Measurements from ENCODE around the gene TTC17.
"Not testable (repeated sequence)": the region's sequence is repeated elsewhere in the genome, so short reads cannot be mapped to it uniquely, and the experiment has no call there.

The TTC17 gene

GRCh38 chr11:43427971-43428370 lies 69.3 kb downstream of the TTC17 start:
- no peak overlapping the region for H2BK12ac ChIP-seq (ENCODE audit: low read length)
- H3K18ac ChIP-seq (ENCODE audit: low read length) = no peak overlapping the region
- H4K91ac ChIP-seq (ENCODE audit: low read depth, low read length, poor library complexity) = no peak overlapping the region
- no peak overlapping the region for H3K4me3 ChIP-seq (ENCODE audit: low read length in 2 of 2)
- peaks cover 2 to 26% of the 10 kb centered on the region in 2 donors for H3K36me3 ChIP-seq (replicated peaks in 1 of 2; ENCODE audit: control insufficient read depth in 2 of 2, insufficient read depth in 2 of 2, low read length in 2 of 2)
- no peak overlapping the region for H3K27ac ChIP-seq (replicated peaks; ENCODE audit: low read length)
- H2AFZ ChIP-seq (ENCODE audit: low read length) = no peak overlapping the region
- WGBS, 2 donors (ENCODE audit: extremely low coverage in 2 of 2, insufficient read length in 2 of 2, insufficient replicate concordance in 1 of 2) = no CpG with 5 or more reads among the region's 1 CpG
- H2BK120ac ChIP-seq (ENCODE audit: low read depth, low read length) = no peak overlapping the region
- H2BK15ac ChIP-seq (ENCODE audit: low read length) = no peak overlapping the region
- H3K4me1 ChIP-seq (ENCODE audit: control insufficient read depth in 2 of 2, insufficient read depth in 1 of 2, low read depth in 1 of 2, low read length in 2 of 2) = no peaks in the 10 kb centered on the region
- H3K9me3 ChIP-seq (replicated peaks in 1 of 2; ENCODE audit: control insufficient read depth in 2 of 2, insufficient read depth in 1 of 2, low read depth in 1 of 2, low read length in 2 of 2) = no peaks in the 10 kb centered on the region
- DNase-seq (ENCODE audit: low spot score) = no peak
- no peak overlapping the region for H3K23ac ChIP-seq (ENCODE audit: low read depth, low read length, poor library complexity)
- H2BK5ac ChIP-seq (ENCODE audit: low read length) = no peak overlapping the region
- H3K9ac ChIP-seq (ENCODE audit: low read depth, low read length, poor library complexity) = no peak overlapping the region
- no peaks in the 10 kb centered on the region for H3K27me3 ChIP-seq (ENCODE audit: control insufficient read depth in 3 of 3, insufficient read depth in 3 of 3, low read depth in 1 of 3, low read length in 3 of 3)
- H3K14ac ChIP-seq (ENCODE audit: low read length) = no peak overlapping the region
- H2AK5ac ChIP-seq (ENCODE audit: low read depth, low read length) = no peak overlapping the region
- H4K8ac ChIP-seq (ENCODE audit: low read depth, low read length) = no peak overlapping the region
- no peak overlapping the region for H3K4me2 ChIP-seq (ENCODE audit: insufficient read depth, low read length, poor library complexity, severe bottlenecking)
- H3K4ac ChIP-seq (ENCODE audit: low read length) = no peak overlapping the region
- no peaks in the 10 kb centered on the region for H3K79me1 ChIP-seq (ENCODE audit: low read depth, low read length)

GRCh38 chr11:43430916-43431315 lies 72.2 kb downstream of the TTC17 start:
- not testable (repeated sequence) for H3K4me3 ChIP-seq (ENCODE audit: low read length in 2 of 2); H3K9me3 ChIP-seq (replicated peaks in 1 of 2; ENCODE audit: control insufficient read depth in 2 of 2, insufficient read depth in 1 of 2, low read depth in 1 of 2, low read length in 2 of 2); DNase-seq (ENCODE audit: low spot score); H2BK5ac ChIP-seq (ENCODE audit: low read length); H4K8ac ChIP-seq (ENCODE audit: low read depth, low read length); H3K18ac ChIP-seq (ENCODE audit: low read length); H4K91ac ChIP-seq (ENCODE audit: low read depth, low read length, poor library complexity); H3K4me2 ChIP-seq (ENCODE audit: insufficient read depth, low read length, poor library complexity, severe bottlenecking); H2BK120ac ChIP-seq (ENCODE audit: low read depth, low read length); H2BK12ac ChIP-seq (ENCODE audit: low read length); H3K79me1 ChIP-seq (ENCODE audit: low read depth, low read length); H3K27ac ChIP-seq (replicated peaks; ENCODE audit: low read length); H3K4ac ChIP-seq (ENCODE audit: low read length); H3K14ac ChIP-seq (ENCODE audit: low read length); H3K9ac ChIP-seq (ENCODE audit: low read depth, low read length, poor library complexity); H2AFZ ChIP-seq (ENCODE audit: low read length); H2BK15ac ChIP-seq (ENCODE audit: low read length); H3K27me3 ChIP-seq (ENCODE audit: control insufficient read depth in 3 of 3, insufficient read depth in 3 of 3, low read depth in 1 of 3, low read length in 3 of 3); H3K4me1 ChIP-seq (ENCODE audit: control insufficient read depth in 2 of 2, insufficient read depth in 1 of 2, low read depth in 1 of 2, low read length in 2 of 2); H2AK5ac ChIP-seq (ENCODE audit: low read depth, low read length); H3K23ac ChIP-seq (ENCODE audit: low read depth, low read length, poor library complexity)
- H3K36me3 ChIP-seq (replicated peaks in 1 of 2; ENCODE audit: control insufficient read depth in 2 of 2, insufficient read depth in 2 of 2, low read length in 2 of 2) = peaks cover 4 to 42% of the 10 kb centered on the region in 2 donors
- WGBS, 2 donors (ENCODE audit: extremely low coverage in 2 of 2, insufficient read length in 2 of 2, insufficient replicate concordance in 1 of 2) = no CpG with 5 or more reads among the region's 1 CpG

- Histone ChIP-seq H2AK5ac (ENCODE audit: low read depth, low read length) (no peak overlapping the region), H3K27ac (replicated peaks; ENCODE audit: low read length) (no peak overlapping the region), H3K36me3 (replicated peaks in 1 of 2; ENCODE audit: control insufficient read depth in 2 of 2, insufficient read depth in 2 of 2, low read length in 2 of 2) (peaks cover 4 to 76% of the 10 kb centered on the region in 2 donors), H2BK5ac (ENCODE audit: low read length) (no peak overlapping the region), H3K4me3 (ENCODE audit: low read length in 2 of 2) (no peak overlapping the region), H3K79me1 (ENCODE audit: low read depth, low read length) (no peaks in the 10 kb centered on the region), H3K27me3 (ENCODE audit: control insufficient read depth in 3 of 3, insufficient read depth in 3 of 3, low read depth in 1 of 3, low read length in 3 of 3) (no peaks in the 10 kb centered on the region), H3K9ac (ENCODE audit: low read depth, low read length, poor library complexity) (no peak overlapping the region), H4K8ac (ENCODE audit: low read depth, low read length) (no peak overlapping the region), H3K4me2 (ENCODE audit: insufficient read depth, low read length, poor library complexity, severe bottlenecking) (no peak overlapping the region), H2AFZ (ENCODE audit: low read length) (no peak overlapping the region), H2BK12ac (ENCODE audit: low read length) (no peak overlapping the region), H3K23ac (ENCODE audit: low read depth, low read length, poor library complexity) (no peak overlapping the region), H3K4ac (ENCODE audit: low read length) (no peak overlapping the region), H4K91ac (ENCODE audit: low read depth, low read length, poor library complexity) (no peak overlapping the region), H3K18ac (ENCODE audit: low read length) (no peak overlapping the region), H3K9me3 (replicated peaks in 1 of 2; ENCODE audit: control insufficient read depth in 2 of 2, insufficient read depth in 1 of 2, low read depth in 1 of 2, low read length in 2 of 2) (no peaks in the 10 kb centered on the region), H3K4me1 (ENCODE audit: control insufficient read depth in 2 of 2, insufficient read depth in 1 of 2, low read depth in 1 of 2, low read length in 2 of 2) (no peaks in the 10 kb centered on the region), H2BK120ac (ENCODE audit: low read depth, low read length) (no peak overlapping the region), H3K14ac (ENCODE audit: low read length) (no peak overlapping the region), H2BK15ac (ENCODE audit: low read length) (no peak overlapping the region)
- no peak for DNase-seq (ENCODE audit: low spot score)
- no CpG with 5 or more reads among the region's 1 CpG for WGBS, 2 donors (ENCODE audit: extremely low coverage in 2 of 2, insufficient read length in 2 of 2, insufficient replicate concordance in 1 of 2)
Measured at GRCh38 chr11:43434893-43435292, 76.2 kb downstream of the TTC17 start.

GRCh38 chr11:43440486-43440885 lies 81.8 kb downstream of the TTC17 start:
- Histone ChIP-seq H3K23ac (ENCODE audit: low read depth, low read length, poor library complexity) (no peak overlapping the region), H4K91ac (ENCODE audit: low read depth, low read length, poor library complexity) (no peak overlapping the region), H3K4ac (ENCODE audit: low read length) (no peak overlapping the region)

More at GRCh38 chr11:43440486-43440885, 81.8 kb downstream of the TTC17 start:
- Histone ChIP-seq H2BK15ac (ENCODE audit: low read length) (no peak overlapping the region), H3K9me3 (replicated peaks in 1 of 2; ENCODE audit: control insufficient read depth in 2 of 2, insufficient read depth in 1 of 2, low read depth in 1 of 2, low read length in 2 of 2) (no peaks in the 10 kb centered on the region), H3K4me2 (ENCODE audit: insufficient read depth, low read length, poor library complexity, severe bottlenecking) (no peak overlapping the region), H2BK120ac (ENCODE audit: low read depth, low read length) (no peak overlapping the region), H3K14ac (ENCODE audit: low read length) (no peak overlapping the region), H3K9ac (ENCODE audit: low read depth, low read length, poor library complexity) (no peak overlapping the region), H3K79me1 (ENCODE audit: low read depth, low read length) (no peaks in the 10 kb centered on the region), H3K36me3 (replicated peaks in 1 of 2; ENCODE audit: control insufficient read depth in 2 of 2, insufficient read depth in 2 of 2, low read length in 2 of 2) (peaks cover 12 to 98% of the 10 kb centered on the region in 2 donors), H3K27me3 (ENCODE audit: control insufficient read depth in 3 of 3, insufficient read depth in 3 of 3, low read depth in 1 of 3, low read length in 3 of 3) (no peaks in the 10 kb centered on the region), H3K27ac (replicated peaks; ENCODE audit: low read length) (no peak overlapping the region), H3K4me3 (ENCODE audit: low read length in 2 of 2) (no peak overlapping the region), H2BK12ac (ENCODE audit: low read length) (no peak overlapping the region), H4K8ac (ENCODE audit: low read depth, low read length) (no peak overlapping the region), H3K4me1 (ENCODE audit: control insufficient read depth in 2 of 2, insufficient read depth in 1 of 2, low read depth in 1 of 2, low read length in 2 of 2) (no peaks in the 10 kb centered on the region), H3K18ac (ENCODE audit: low read length) (no peak overlapping the region), H2AFZ (ENCODE audit: low read length) (no peak overlapping the region), H2BK5ac (ENCODE audit: low read length) (no peak overlapping the region), H2AK5ac (ENCODE audit: low read depth, low read length) (no peak overlapping the region)
- no peak for DNase-seq (ENCODE audit: low spot score)
- WGBS, 2 donors (ENCODE audit: extremely low coverage in 2 of 2, insufficient read length in 2 of 2, insufficient replicate concordance in 1 of 2) = no CpG with 5 or more reads among the region's 2 CpGs

Data from neuronal stem cell (in vitro differentiated cells).